Prostate gland (tissue), 2 donors: ENCODE measurements around the gene MBD3.

Experiments used
- CTCF ChIP-seq, 4 experiments: fragments of 200-600 bp in 2 of 4; fragments of 450-650 bp in 2 of 4; sonication (generic) in 2 of 4; IDR thresholded peaks; 1 replicate in 3 of 4; 2 replicates in 1 of 4; pipeline ENCODE4 v1.5.1; 2016 to 2019; ENCODE audit warnings: antibody characterized with exemption in 4 of 4, mild to moderate bottlenecking in 2 of 4, moderate library complexity in 2 of 4
- POLR2A ChIP-seq: fragments of 450-650 bp; IDR thresholded peaks from one replicate; pipeline ENCODE4 v1.6.1; 2016; ENCODE audit warnings: antibody characterized with exemption, mild to moderate bottlenecking

DNA sequence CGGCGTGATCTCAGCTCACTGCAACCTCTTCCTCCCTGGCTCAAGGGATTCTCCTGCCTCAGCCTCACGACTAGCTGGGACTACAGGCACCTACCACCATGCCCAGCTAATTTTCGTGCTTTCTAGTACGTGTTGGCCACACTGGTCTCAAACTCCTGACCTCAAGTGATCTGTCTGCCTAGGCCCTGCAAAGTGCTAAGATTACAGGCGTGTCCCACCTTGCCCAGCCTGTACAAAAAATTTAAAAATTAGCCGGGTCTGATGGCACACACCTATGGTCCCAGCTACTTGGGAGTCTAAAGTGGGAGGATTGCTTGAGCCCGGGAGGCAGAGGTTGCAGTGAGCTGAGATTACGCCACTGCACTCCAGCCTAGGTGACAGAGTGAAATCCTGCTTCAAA, 19.9 kb downstream of the MBD3 start:
- TF ChIP-seq CTCF (IDR thresholded peaks at IDR 0.05): no peak
- no peak for TF ChIP-seq POLR2A
